IPS-20b (cell line): ENCODE measurements around the gene APOBEC3C.

Experiments used
- H3K27ac ChIP-seq: one replicate; pipeline ENCODE4 v1.5.1; 2013; ENCODE audit warnings: low read length
- H3K27me3 ChIP-seq: 2 replicates; pipeline ENCODE4 v1.6.1; 2013; ENCODE audit warnings: mild to moderate bottlenecking, low read length, inconsistent platforms; ENCODE audit not compliant: insufficient read depth
- H3K36me3 ChIP-seq: 2 replicates; pipeline ENCODE4 v1.6.1; 2013; ENCODE audit warnings: low read depth, mild to moderate bottlenecking, inconsistent platforms, low read length, moderate library complexity; ENCODE audit not compliant: insufficient read depth
- H3K4me1 ChIP-seq: 2 replicates; pipeline ENCODE4 v1.6.1; 2013; ENCODE audit warnings: mild to moderate bottlenecking, control low read depth, inconsistent platforms, low read length, moderate library complexity; ENCODE audit not compliant: insufficient read depth
- H3K4me3 ChIP-seq: 2 replicates; pipeline ENCODE4 v1.5.1; 2013; ENCODE audit warnings: mild to moderate bottlenecking, low read length, inconsistent platforms
- H3K9ac ChIP-seq: 2 replicates; pipeline ENCODE4 v1.6.1; 2013; ENCODE audit warnings: low read depth, mild to moderate bottlenecking, inconsistent platforms, low read length, moderate library complexity
- H3K9me3 ChIP-seq: 2 replicates; pipeline ENCODE4 v1.6.1; 2013; ENCODE audit warnings: mild to moderate bottlenecking, low read depth, low read length, inconsistent platforms; ENCODE audit not compliant: insufficient read depth

Gene APOBEC3C

DNA sequence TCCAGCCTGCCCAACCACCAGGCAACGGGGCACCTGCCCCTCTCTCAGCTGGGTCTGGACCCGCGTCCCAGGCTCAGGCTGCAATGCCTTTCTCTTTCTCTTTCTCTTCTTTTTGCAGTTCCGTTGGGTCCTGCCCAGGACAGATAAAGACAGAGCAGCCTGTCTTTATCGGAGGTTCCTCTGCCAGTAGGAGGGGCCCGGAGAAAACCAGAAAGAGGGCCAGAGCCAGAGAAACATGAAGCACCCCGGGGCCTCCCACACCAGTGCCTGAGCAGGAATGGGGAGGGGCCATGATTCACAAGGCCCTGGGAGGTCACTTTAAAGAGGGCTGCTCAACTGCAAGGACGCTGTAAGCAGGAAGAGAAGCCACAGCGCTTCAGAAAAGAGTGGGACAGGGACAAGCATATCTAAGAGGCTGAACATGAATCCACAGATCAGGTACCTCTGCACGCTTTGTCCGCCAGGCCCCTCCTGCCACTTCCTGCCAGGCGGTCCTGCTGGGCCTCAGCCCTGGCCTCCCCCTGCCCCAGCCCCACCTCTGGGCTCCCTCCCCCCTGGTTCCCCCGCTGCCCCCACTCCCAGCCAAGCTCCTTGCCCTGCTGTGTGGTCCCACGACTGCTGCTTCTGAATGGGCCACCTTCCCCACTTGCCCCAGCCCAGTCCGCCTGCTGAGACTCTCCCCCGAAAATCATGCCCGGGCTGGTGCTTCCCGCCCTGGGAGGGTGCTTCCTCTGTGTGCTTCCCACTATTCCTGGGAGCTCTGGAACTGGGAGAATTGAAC, at the start of gene APOBEC3C:
Gene APOBEC3C (plus strand): TSS at position 316 of the 781 bp plus-strand sequence. CDS start 106 bp downstream, at position 422.
- peak within 1 kb of the TSS; percentile 49; the same call in 1 of the 2 replicates for H3K9ac ChIP-seq
- H3K4me3 ChIP-seq, result peak within 1 kb of the TSS; percentile 28; the same call in 1 of the 2 replicates
- H3K4me1 ChIP-seq, result peaks cover 17% of the 10 kb centered on the region
- H3K27me3 ChIP-seq, result no peaks in the 10 kb centered on the region
- H3K27ac ChIP-seq, result peak within 1 kb of the TSS; percentile 48
- H3K9me3 ChIP-seq, result no peaks in the 10 kb centered on the region
- peaks cover 3% of the 10 kb centered on the region; the same call in 1 of the 2 replicates for H3K36me3 ChIP-seq

DNA sequence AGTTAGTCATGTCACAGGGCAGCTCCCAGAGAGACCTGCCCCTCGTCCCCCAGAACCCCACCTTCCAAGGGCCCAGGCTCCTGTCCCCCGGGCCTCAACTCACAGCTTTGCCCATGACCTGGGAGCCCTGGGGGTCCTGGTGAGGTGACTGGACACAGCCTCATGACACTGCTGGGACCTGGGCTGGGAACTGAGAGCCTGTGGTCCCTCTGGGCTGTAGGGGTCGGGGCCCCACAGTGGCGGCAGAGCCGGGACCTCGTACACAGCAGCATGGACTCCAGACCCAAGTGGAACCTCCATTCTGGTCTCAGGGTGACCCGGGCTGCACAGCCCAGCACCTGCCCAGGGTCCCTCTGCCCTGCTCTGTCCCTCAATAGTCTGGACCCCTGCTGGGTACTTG, 49.8 kb upstream of the APOBEC3C start:
- Histone ChIP-seq H3K4me3 (no peak overlapping the region), H3K4me1 (peaks cover 6% of the 10 kb centered on the region; the same call in 1 of the 2 replicates), H3K9ac (no peak overlapping the region), H3K9me3 (no peaks in the 10 kb centered on the region), H3K36me3 (no peaks in the 10 kb centered on the region), H3K27ac (no peak overlapping the region), H3K27me3 (no peaks in the 10 kb centered on the region)

- no peak overlapping the region for H3K4me3 ChIP-seq
- H3K4me1 ChIP-seq, result peaks cover 6% of the 10 kb centered on the region; the same call in 1 of the 2 replicates
- no peaks in the 10 kb centered on the region for H3K27me3 ChIP-seq
- no peak overlapping the region for H3K9ac ChIP-seq
- no peak overlapping the region for H3K27ac ChIP-seq
- H3K36me3 ChIP-seq, result no peaks in the 10 kb centered on the region
- no peaks in the 10 kb centered on the region for H3K9me3 ChIP-seq
Measured at GRCh38 chr22:38964989-38965388, 49.1 kb upstream of the APOBEC3C start.

GRCh38 chr22:38965614-38966379, 48.3 kb upstream of the APOBEC3C start:
- peaks cover 6% of the 10 kb centered on the region; the same call in 1 of the 2 replicates for H3K4me1 ChIP-seq
- no peaks in the 10 kb centered on the region for H3K9me3 ChIP-seq
- no peak overlapping the region for H3K9ac ChIP-seq

DNA sequence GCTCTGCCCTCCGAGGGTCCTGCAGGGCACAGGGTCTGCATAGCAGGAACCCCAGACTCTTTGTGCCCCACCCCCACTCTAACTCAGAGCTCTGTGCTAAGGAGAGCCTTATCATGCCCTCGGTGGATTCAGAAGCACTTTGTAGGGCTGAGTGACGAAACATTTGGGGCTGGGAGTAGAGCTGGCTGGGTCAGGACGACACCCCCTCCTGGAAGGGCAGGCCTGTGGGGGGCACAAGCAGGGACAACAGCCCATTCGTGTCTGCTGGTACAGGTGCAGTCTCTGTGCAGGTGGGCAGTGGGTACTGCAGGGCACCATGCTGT, 47.7 kb upstream of the APOBEC3C start:
- H3K9me3 ChIP-seq, result no peaks in the 10 kb centered on the region
- no peak overlapping the region for H3K4me3 ChIP-seq
- H3K4me1 ChIP-seq, result peaks cover 6% of the 10 kb centered on the region; the same call in 1 of the 2 replicates
- H3K36me3 ChIP-seq, result no peaks in the 10 kb centered on the region
- no peaks in the 10 kb centered on the region for H3K27me3 ChIP-seq
- H3K9ac ChIP-seq, result no peak overlapping the region
- H3K27ac ChIP-seq, result no peak overlapping the region

More at GRCh38 chr22:38965614-38966379, 48.3 kb upstream of the APOBEC3C start:
- Histone ChIP-seq H3K27ac (no peak overlapping the region), H3K27me3 (no peaks in the 10 kb centered on the region), H3K36me3 (no peaks in the 10 kb centered on the region), H3K4me3 (no peak overlapping the region)

DNA sequence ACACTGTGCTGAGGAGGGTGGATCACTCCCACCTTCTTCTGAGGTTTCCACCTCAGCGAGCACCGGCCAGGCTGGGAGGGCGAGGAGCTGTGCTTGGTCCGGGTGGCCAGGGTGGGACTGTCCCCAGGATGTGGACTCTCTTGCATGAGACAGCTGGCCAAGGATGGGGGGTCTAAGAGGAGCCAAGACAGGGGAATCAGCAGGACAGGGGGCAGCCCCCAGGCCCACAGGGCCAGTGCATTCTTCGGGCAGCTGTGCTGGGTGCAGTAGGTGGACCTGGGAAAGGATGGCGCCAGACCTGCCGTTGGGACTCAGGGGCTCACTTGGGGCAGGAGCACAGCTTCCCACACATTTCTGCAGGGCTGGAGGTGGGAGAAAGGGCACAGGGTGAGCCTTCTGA, 47.1 kb upstream of the APOBEC3C start:
- no peak overlapping the region for H3K9ac ChIP-seq
- no peaks in the 10 kb centered on the region for H3K36me3 ChIP-seq
- H3K9me3 ChIP-seq, result no peaks in the 10 kb centered on the region
- no peak overlapping the region for H3K27ac ChIP-seq
- H3K4me3 ChIP-seq, result no peak overlapping the region
- H3K4me1 ChIP-seq, result peaks cover 6% of the 10 kb centered on the region; the same call in 1 of the 2 replicates
- no peaks in the 10 kb centered on the region for H3K27me3 ChIP-seq

DNA sequence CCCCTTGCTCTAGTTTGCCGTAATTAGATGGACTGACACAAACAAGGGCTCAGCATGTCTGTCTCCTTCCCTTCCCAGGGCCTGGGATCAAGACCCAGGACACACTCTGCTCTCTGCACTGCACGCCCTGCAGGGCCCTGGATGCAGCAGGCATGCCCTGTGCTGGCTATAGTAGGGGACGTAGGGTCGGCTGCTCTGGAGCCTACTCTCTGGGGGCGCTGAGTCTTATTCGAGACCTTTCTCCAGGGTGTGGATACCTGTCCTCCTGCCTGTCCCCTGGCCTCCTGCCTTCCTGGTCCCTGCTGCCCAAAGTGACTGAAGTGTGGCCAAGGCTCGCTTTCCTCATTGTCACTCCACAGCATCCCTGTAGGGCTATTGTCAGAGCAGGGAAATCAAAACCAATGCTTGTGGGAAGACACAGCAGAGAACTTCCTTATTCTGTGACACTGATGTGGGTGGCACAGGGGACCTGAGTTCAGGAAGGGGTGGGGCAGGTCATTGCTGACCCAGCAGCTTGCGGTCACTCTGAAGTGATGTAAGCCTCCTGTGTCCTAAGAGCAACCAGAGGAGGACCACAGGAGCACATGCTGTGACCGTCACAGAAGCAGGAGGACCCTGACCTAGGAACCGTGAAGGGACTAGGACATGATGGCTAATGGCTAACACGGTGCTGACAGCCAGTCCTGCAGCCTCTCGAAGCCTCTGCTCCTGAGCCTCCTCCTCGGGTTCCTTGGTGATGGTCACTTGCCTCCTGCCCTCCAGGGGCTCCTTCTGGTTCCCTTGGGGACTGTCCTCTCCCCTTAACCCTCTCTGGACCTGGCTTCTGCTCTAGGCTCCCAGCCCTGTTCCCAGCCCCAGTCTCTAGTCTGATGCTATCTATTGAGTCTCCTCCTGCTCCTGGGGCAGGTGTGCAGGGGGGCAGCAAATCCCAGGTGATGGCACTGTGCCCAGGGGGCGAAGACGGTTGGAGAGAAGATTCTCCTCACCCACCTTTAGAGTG, 46.3 kb upstream of the APOBEC3C start:
- H3K27ac ChIP-seq, result no peak overlapping the region
- no peaks in the 10 kb centered on the region for H3K27me3 ChIP-seq
- no peak overlapping the region for H3K9ac ChIP-seq
- no peaks in the 10 kb centered on the region for H3K9me3 ChIP-seq
- H3K4me1 ChIP-seq, result peaks cover 6% of the 10 kb centered on the region; the same call in 1 of the 2 replicates
- H3K36me3 ChIP-seq, result no peaks in the 10 kb centered on the region
- H3K4me3 ChIP-seq, result no peak overlapping the region

DNA sequence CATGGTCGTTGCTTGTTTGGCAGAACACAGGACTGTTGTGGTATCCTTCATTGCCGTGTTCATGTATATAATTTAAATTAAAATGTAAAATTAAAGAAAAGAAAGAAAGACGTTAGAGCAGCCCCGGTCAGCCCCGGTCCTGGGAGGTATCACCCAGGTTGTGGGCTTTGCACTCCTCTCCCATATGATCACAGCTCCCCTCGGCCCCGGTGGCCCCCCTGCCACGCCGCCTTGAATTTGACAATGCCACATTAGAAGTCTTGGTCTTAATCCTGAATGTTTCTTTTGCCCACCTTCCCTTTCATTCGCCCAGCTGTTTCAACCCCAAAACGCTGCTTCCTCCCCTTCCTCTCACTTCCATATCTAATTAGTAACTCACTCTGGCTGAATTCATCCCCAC, 45.3 kb upstream of the APOBEC3C start:
- H3K27ac ChIP-seq, result no peak overlapping the region
- no peak overlapping the region for H3K4me3 ChIP-seq
- no peak overlapping the region for H3K9ac ChIP-seq
- H3K4me1 ChIP-seq, result peaks cover 6% of the 10 kb centered on the region; the same call in 1 of the 2 replicates
- no peaks in the 10 kb centered on the region for H3K36me3 ChIP-seq
- H3K27me3 ChIP-seq, result no peaks in the 10 kb centered on the region
- H3K9me3 ChIP-seq, result no peaks in the 10 kb centered on the region

DNA sequence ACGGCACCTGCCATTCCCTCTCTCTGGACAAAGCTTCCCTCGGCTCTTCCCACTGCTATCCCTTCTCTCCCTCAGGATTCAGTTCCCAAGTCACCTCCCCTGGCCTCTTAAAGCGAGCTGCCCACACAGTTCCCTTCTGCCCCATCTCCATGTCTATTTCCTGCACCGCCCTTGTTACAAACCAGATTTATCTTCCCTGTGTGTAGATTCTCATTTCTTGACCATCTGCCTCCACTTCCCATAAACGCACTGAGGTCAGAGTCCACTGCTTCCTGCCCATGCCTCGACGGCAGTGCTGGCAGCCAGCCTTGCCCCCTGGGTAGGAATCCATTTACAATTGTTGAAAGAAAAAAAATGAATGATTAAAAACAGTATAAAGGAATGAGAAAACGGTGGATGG, 43.5 kb upstream of the APOBEC3C start:
- Histone ChIP-seq H3K4me1 (peaks cover 6% of the 10 kb centered on the region; the same call in 1 of the 2 replicates), H3K27me3 (no peaks in the 10 kb centered on the region), H3K36me3 (no peaks in the 10 kb centered on the region), H3K9me3 (no peaks in the 10 kb centered on the region), H3K4me3 (no peak overlapping the region), H3K27ac (no peak overlapping the region), H3K9ac (no peak overlapping the region)

DNA sequence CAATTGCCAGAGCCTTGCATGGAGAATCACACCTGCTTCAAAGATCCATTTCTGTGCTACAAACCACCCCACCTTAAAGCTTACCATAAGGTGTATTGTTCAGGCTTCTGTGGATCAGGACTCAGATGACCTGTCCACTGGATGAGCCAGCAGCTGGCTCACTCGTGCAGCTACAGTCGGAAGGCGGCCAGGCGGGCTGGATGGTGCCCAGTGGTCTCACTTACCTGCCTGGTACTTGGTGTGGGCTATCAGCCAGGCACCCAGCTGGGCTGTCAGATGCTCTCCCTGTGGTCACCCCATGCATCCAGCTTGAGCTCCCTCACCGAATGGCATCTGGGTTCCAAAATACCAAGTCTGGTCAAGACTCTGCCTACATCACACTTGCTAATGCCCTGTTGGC, 42.9 kb upstream of the APOBEC3C start:
- Histone ChIP-seq H3K27me3 (no peaks in the 10 kb centered on the region), H3K4me1 (peaks cover under 1% of the 10 kb centered on the region; the same call in 1 of the 2 replicates), H3K36me3 (no peaks in the 10 kb centered on the region), H3K9ac (no peak overlapping the region), H3K9me3 (peaks cover 6% of the 10 kb centered on the region), H3K27ac (no peak overlapping the region), H3K4me3 (no peak overlapping the region)

GRCh38 chr22:38971791-38972190, 42.3 kb upstream of the APOBEC3C start:
- Histone ChIP-seq H3K27me3 (no peaks in the 10 kb centered on the region), H3K27ac (no peak overlapping the region), H3K4me3 (no peak overlapping the region), H3K9me3 (peaks cover 11% of the 10 kb centered on the region), H3K9ac (no peak overlapping the region), H3K4me1 (no peaks in the 10 kb centered on the region), H3K36me3 (no peaks in the 10 kb centered on the region)
